NB4 (cell line): ENCODE measurements around the gene ATP5F1E.

ENCODE experiments used
- DNase-seq: peaks from one replicate; pipeline ENCODE4 v3.0.0; 2010; ENCODE audit warnings: low read depth
- H3K4me3 ChIP-seq: one replicate; pipeline ENCODE4 v1.5.1; 2011; ENCODE audit warnings: mild to moderate bottlenecking, low read depth, low read length, moderate library complexity
- CTCF ChIP-seq: IDR thresholded peaks from one replicate; pipeline ENCODE4 v1.5.1; 2012; ENCODE audit warnings: low read depth, low read length
- MAX ChIP-seq: IDR thresholded peaks from 2 replicates; pipeline ENCODE4 v1.6.1; 2011; ENCODE audit warnings: low read depth, low read length
- MYC ChIP-seq: IDR thresholded peaks from 2 replicates; pipeline ENCODE4 v1.6.1; 2011; ENCODE audit warnings: low read depth, low read length
- POLR2A ChIP-seq: IDR thresholded peaks from 2 replicates; pipeline ENCODE4 v1.6.1; 2011; ENCODE audit warnings: mild to moderate bottlenecking; ENCODE audit not compliant: insufficient read length; ENCODE audit errors: extremely low read depth

ATP5F1E gene

GRCh38 chr20:58995461-58996225 lies 36.5 kb downstream of the ATP5F1E start:
- H3K4me3 ChIP-seq, result no peak overlapping the region
- no peak for DNase-seq
- TF ChIP-seq MAX, result no peak
- TF ChIP-seq CTCF, result no peak
- no peak for TF ChIP-seq MYC
- no peak for TF ChIP-seq POLR2A

- DNase-seq, result no peak
- TF ChIP-seq MYC (no peak), POLR2A (no peak), MAX (no peak), CTCF (no peak)
- no peak overlapping the region for H3K4me3 ChIP-seq
These were observed 37.6 kb downstream of the ATP5F1E start for GRCh38 chr20:58994390-58995159.

GRCh38 chr20:58993332-58994248 lies 38.5 kb downstream of the ATP5F1E start:
- no peak for TF ChIP-seq MAX
- no peak for TF ChIP-seq CTCF
- TF ChIP-seq MYC, result no peak
- TF ChIP-seq POLR2A, result no peak
- no peak overlapping the region for H3K4me3 ChIP-seq
- no peak for DNase-seq

- no peak overlapping the region for H3K4me3 ChIP-seq
- no peak for DNase-seq
- no peak for TF ChIP-seq POLR2A
- no peak for TF ChIP-seq MYC
- TF ChIP-seq MAX, result no peak
- TF ChIP-seq CTCF, result no peak
These were observed 39.2 kb downstream of the ATP5F1E start for GRCh38 chr20:58992911-58993310.

- no peak overlapping the region for H3K4me3 ChIP-seq
- no peak for DNase-seq
- no peak for TF ChIP-seq CTCF
- no peak for TF ChIP-seq POLR2A
- no peak for TF ChIP-seq MAX
- TF ChIP-seq MYC, result no peak
These were observed 40.4 kb downstream of the ATP5F1E start for GRCh38 chr20:58991715-58992114.
